DMS153 (cell line): ENCODE measurements around the gene GPR156.
A peak's percentile ranks its signal among the peaks of the same experiment; 100 is the strongest.

Source experiments
- DNase-seq: peaks from one replicate; lab custom pipeline; 2025; lab: John Stamatoyannopoulos, UW

GPR156 gene

DNA sequence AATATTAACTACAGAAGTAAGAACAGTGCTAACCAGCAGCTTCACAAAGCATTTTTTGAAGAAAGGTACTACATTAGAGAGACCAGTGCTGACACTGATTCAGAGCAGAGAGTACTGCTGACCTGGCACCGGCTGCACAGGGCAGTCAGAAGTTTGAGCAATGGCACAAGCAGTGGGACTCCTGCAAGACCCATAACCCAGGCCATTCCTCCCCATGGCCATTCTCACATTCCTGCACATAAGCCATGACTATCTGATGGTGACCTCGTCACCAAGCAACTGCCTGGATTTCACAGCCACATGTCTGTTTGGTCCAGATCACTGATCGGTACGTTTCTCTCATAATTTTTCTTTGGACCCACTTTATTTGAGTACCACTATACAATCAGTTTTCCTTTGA, 88.7 kb downstream of the GPR156 start:
- no peak for DNase-seq

DNA sequence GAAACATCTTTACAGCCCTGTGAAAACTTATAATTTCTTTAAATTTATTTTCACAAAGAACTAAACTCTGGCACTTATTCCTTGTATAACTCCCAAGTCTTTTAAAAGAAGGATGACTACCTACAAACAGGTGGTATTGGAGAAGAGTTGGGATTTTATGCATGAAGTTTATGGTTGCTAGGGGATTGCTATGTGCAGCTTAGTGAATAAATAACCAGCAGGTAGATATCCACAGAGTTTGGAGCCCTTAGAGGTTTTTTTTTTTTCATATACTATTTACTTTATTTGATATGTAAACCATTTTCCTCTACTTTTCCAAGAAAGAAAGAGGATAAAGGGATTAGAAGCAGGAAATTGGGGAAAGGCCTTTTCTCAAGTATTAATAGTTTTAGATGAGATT, 91.5 kb downstream of the GPR156 start:
- no peak for DNase-seq

DNA sequence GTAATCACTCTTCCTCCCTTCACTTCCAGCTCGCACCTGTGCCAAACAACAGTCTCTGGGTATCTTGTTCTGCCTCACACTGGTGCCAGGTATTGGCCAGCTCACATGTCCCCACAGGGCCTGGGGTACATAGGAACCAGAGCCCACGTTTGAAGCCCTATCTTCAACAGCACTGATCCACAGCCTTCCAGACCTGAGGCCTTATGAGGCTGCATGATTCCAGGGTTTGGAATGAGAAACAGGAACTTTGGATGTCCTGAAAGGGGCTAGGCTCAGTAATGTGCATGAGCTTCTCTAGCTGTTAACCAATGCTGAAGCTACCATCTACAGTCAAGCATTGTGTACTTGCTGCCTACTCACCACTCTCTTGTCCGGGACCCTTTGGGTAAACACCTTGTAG, 92.4 kb downstream of the GPR156 start:
- no peak for DNase-seq

DNA sequence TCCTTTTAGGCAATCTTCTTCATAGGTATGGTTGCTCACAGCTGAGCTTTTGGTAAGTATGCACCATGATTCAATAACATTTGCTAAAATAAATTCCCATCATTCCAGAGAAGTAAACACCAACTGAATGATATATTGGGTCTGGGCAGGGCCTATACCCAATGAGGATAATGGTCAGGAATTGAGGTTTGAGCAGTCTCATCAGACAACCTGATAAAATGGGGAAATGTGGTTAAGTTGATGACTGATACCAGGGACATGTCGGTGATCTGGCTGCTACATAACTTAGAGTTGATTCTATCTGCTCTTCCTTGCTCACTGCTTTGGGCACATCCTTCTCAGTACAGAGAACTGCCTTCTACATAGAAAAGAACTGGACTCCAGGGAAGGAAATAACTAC, 92.9 kb downstream of the GPR156 start:
- DNase-seq = no peak

DNA sequence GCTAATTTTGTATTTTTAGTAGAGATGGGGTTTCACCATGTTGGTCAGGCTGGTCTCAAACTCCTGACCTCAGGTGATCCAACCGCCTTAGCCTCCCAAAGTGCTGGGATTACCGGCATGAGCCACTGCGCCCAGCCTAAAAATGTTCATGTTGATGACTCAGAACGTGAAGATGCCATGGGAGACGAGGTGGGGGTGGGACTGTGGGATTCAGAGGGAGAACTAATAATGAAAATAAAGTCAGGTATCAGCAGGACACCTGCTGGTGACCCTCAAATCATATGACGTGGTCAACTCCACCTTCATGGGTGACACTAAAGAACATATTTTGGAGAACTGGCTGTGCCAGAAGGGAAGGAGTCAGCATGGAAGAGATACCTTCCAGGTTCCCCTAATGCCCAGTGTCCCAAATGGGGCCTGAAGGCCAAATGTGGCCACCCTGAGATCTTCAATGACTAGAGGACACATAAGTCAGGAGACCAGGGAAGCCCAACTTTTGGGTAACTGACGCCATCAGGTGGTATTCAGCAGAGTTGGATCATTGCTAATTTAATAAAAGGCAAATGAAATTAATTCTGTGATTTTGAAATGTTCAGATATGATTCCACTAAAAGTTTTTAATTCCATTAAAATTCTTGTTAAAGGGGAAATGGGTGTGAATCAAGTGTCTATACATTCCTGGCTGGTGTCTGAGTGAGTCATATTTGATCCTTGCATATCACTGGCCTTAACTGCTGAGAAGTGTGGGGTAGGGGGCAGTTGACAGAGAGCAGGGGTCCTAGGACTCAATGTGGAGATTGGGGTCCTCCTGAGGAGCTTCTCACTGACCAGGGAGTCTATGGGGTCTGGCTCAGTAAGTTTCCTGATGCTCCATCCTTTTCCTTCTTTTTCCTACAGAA, 102.2 kb downstream of the GPR156 start:
- DNase-seq = peak; percentile 24

DNA sequence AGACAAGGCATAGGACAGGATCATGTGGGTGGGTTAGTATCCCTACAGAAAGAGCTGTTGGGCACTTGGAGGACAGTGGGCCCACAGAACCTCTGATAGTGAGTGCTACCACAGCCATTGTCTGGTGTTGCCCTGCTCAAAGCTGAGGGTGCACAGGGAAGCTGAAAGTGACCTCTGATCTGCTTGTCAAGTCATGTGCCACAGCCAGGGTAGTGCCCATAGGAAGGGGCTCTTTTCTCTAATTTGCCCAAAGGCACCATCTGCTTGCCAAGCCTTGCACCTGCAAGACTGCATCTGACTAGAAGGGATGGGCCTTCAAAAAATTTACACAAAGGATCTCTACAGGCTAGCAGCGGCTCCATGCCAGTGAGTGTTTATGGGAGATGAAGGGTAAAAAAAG, 103.4 kb downstream of the GPR156 start:
- DNase-seq = peak; percentile 34

DNA sequence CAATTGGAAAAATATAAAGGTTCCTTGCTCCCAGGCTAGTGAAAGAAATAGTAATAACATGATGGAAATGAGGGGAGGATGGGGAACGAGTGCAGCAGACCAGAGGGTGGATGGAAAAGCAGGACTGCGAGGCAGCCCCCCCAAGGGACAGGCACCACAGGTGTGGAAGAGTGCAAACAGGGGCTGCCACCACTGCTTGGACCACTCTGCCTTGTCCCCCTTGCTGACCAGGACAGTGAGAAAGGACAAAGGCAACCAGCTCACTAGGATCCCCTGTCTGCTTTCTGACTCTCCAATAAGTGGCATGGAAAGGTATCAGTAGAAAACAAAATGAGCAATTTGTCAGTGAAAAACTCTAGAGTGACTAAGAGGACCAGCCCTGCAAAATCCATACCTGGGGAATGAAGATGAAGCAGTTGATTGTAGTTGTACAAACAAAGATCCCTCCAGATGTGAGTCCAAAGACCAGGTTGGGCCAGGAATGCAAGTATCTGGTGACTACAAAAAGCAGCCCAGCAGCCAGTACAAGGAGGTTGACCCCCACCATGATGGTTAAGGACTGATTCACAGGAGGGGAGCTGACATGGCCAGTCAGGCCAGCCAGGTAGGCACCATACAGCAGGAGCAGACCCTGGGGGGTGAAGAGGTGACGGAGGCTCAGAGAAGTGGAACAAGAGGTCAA, 104.2 kb downstream of the GPR156 start:
- DNase-seq = no peak

DNA sequence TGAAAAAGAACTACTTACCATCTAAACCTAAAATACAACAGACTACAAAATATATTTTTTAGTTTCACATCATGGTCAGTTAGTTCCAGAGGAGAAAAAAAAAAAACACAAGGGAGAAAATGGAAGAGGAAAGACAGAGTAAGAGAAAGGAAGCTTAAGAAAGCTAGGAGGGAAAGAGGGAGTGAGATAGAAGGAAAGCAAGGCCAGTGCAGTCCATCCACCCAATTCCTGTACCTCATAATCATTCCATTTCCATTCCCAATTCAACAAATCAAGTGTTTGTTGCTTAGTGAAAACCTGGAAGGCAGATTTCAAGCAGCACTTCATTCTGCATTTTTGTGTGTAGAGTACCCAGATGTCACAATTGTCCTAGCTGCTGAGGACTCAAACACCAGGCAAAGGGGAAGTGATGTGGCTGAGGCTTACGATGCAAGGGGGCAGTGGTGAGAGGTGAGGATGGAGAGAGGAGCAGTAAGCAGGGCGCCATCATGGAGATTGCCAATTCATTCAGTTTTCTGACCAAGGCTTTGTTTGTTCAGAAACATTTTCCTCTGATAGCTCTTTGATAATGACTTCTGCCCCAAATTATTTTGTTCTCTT, 107.2 kb downstream of the GPR156 start:
- DNase-seq = peak; percentile 64

DNA sequence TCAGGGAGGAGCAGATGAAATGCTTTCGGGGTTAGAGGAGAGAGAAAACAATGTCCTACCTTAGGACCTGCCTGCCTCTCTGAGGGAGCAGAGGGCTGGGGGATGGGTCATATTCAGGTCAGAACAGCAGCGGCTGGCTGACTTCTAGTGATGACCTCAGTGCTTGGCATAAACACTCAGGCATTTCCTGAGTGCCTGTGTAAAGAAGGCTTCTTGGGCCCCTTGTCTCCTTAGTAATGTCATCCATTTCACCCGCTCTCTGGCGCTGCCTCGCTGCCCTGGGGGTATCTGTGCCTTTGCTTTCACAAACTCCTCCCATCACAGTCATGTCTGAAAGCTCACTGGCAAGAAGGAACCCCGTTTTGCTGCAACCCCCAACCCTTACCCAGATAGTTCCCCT, 107.9 kb downstream of the GPR156 start:
- peak; percentile 63 for DNase-seq

DNA sequence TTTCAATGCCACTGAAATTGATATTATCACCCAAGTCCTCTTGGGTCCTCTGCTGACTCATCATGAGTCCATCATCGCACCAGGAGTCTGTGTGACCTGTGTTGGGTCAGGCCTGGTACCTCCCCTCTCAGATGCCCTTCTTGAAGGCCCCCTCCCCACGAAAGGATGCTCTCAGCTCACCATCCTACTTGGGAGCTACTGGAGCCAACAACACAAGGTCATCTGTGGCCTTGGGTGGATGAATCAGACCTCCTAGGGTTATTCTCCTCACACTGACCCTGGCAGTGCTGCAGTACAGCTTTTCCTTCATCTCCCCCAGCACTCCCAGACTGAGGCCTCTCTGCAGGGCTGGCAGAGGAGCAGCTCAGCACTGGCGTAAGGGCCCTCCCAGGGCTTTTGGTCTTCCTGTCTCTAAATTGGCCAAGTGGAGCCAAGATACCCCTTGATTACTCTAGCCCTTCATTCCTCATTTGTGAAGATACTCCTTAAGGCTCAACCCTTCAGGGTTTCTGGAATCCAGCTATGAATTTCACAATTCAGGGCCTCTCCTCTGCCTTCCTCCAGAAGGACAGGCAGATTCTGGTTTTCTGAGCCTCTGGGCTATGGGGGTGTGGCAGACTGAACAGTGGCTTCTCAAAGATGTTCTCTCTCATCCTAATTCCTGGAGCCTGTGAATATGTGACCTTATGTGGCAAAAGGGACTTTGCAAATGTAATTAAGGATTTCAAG, 110.0 kb downstream of the GPR156 start:
- DNase-seq = no peak

DNA sequence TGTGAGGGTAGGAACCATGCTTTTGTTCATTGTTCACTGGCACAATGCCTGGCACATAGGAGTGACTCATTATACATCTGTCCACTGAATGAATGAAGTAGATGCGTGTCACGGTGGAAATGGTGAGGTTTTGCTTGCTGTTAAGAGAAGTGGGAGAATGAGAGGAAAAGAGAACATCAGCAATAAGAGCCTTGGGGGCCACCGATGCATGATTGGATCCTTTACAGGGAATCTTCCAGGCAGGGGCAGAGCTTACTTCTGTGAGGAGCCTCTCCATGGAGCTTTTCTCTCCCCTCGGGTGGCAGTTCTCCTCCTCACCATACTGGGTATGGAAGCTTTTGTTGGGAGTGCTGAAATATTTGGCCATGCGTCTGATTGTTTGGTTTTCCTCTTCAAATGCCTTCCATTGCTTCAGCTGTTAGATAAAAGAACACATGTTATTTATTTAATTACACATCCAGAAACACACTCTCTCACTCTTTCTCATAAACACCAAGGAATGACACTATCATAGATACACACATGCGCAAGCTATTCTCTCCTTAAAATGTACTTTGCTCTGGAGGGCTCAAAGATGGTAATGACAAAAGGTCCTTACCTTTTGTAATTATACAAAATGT, 111.9 kb downstream of the GPR156 start:
- DNase-seq = no peak

DNA sequence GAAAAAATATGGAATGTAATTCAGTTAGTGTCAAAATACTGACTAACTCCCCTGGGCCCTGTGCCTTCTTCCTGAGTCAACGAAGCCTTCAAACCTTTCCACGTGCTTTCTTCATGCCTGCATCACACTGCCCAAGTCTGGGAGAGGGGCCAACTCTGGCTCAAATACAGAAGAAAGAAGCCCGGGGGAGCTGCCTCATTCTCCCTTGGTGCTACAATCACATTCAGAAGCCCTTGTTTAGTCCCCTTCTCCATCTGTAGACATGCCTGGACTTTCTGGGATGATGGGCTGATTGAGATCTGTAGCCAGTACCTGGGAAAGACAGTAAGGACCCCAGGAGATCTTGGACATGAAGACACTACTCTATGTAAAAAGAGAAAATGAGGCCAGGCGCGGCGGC, 113.0 kb downstream of the GPR156 start:
- DNase-seq = no peak

DNA sequence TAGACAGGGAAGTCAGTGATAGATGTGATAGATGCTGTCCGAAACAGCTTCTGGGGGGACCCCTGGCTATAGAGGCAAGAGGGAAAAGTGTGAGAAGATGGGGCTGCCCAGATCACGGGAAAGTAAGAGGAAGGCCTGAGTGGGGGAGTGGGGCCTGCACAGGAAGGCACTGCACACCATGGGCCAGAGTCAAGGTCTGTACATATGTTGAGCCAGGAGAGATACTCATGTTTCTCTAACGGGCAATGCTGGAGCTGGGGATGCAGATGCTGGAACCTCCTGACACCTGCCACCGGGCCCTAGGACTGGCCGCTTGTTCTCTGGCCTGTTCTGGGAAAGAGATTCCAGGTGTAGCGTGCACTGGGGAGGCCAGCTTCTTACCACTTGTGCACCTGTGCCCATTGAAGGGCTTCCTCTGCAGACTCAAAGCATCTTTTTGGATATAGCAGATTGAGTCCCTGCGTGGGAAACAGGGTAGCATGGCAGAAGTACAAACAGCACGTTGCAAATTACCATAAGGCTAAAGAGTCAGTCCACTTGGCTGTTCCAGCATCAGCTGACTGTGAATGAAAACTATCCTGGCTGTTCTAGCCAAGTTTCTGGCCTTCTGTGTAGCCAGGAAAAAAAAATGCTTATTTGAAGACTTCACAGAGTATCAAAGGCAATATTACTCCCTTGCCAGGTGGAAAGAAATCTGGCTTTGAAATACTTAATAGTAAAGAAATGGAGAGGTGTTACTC, 113.7 kb downstream of the GPR156 start:
- no peak for DNase-seq

DNA sequence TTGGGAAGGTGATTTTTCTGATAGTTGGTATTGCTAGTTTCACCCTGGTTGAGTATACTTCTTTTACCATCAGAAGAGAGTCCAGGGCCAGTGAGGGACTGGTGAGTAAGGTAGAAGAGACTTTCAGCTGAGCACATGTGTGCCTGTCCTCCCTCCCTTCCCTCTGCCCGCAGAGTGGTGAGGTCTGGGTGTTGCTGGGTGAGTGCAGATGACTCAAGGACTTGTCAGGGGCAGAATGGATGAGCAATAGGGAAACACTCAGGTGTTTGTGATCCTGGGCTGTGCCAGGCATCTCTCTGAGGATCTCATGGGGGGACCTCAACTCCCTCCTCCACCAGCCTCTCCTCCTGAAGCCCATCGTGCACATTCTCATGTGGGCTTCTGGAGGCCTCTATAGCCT, 114.8 kb downstream of the GPR156 start:
- DNase-seq = peak; percentile 11

DNA sequence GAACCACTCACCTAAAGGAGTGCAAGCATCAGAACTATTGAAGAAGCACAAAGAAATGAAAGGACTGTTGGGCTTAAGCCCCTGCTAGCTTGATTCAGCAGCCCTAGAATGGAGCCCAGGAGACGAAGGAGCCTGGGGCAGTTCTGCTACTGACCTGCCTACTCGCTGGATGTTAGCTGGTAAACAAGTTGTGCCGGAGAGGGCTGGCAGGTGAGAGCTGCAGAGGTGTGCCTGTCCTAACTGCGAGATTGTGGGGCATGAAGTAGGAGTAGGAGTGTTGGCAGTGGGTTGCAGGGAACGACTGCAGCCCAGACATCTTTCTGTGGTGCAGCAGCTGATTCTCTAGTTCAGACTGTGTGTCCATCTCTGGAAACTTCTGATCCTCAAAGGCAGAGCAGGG, 115.6 kb downstream of the GPR156 start:
- no peak for DNase-seq

DNA sequence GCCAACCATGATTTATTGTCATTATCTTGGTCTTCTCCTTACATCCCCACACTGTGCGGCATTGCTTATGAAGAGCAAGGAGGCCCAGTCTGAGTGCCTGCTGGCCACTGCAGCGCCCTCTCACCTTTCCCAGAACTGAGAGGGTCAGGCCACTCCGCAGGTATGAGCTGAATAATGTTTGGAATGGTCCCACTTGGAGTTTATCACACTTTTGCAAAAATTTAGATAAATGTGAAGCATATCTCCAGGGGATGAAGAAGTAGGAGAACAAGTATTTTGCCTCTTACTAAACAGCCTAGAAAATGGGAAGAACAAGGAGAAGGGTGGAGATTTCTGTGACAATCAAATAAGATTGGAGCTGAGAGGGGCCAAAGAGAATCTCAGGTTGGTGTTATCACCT, 116.4 kb downstream of the GPR156 start:
- no peak for DNase-seq

DNA sequence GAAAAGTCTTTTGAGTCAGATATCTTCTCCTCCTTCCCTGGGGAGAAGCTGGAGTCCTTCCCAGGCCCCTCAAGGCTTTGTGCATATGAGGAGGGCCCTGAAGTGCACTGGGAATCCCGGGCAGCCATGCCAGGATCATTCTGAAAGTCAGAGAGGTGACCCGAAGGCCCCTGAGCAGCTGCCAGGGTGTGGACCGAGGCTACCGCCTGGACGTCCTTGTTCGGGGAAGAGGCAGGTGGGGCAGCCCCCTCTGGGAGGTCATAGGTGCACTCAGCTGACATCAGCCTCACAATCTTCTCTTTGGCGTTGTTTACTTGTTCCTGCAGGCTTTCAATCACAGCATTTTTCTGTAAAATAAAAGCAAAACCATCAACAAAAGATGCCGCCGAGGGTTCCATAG, 117.0 kb downstream of the GPR156 start:
- DNase-seq = no peak

DNA sequence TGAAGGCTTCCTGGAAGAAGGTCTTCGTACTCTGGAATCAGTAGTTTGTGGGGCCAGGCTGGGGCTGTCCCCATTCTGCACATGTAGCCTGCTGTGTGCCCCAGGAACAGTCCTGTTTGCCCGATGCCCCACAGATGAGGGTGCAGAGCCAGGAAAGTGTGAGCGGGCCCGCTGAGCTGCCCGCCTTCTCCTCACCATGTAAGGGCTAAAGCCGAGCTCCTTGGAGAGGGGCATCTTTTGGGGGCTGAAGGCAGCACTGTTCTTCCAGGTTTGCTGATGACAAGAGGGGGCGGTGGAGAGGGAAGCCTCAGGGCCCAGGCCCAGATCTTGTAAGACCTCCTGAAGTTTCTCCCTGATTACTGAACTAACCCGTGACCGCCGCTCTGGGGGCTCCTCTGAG, 117.5 kb downstream of the GPR156 start:
- DNase-seq = no peak

DNA sequence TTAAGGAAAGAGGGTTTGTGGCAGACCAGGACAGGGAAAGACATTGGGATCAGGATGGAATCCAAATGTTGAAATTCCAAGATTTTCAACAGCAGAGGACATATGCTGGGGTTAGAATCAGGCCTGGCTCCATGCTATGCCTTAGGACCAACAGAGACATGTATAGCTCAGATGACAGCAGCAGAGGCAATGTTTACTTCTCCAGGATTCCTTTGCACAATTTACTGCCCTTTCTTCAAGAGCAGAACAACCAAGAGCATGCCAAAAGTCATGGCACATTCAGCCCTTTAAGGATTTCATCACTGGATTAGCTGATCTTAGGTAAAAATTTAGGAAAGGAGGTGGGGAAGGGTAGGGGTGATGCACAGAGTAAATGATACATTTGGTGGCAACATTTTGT, 121.2 kb downstream of the GPR156 start:
- no peak for DNase-seq

DNA sequence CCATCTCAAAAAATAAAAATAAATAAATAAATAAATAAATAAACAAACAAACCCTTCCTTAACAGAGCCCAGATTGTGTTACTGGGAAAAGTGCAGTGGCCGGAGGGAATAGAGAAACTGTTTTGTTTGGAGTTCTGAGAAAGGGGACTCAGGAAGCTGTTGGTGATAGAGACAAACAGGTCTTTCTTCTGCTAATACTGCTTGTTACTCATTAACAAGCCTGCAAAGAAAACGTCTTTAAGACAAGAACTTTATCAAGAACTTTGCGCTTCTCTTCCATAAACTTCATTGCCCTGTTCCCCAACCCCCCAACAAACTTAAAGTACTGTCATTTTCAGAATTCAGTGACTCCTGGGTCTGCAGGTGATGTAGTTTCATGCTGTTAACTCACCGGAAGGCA, 122.0 kb downstream of the GPR156 start:
- DNase-seq = no peak

DNA sequence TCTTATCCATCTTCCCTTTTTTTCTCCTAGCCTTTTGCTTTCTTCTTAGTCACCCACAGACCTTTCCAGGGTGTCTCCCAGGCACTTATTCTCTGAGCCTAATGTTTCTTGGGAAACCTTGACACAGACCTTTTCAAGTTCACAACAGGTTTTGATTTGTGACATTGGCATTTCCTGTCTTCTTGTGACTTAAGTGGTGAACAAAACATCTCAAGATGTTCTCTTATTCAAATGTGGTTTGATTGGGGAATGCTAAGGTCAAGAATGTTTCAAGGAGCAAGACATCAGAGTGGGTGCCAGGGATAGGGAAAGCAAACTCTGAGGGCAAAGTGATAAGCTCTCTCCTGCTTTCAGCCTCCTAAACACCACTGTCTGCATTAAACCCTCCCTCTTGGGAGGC, 122.6 kb downstream of the GPR156 start:
- no peak for DNase-seq
